ENCODE data around the gene SLC15A3.
A peak's percentile ranks its signal among the peaks of the same experiment; 100 is the strongest.

The SLC15A3 gene

DNA sequence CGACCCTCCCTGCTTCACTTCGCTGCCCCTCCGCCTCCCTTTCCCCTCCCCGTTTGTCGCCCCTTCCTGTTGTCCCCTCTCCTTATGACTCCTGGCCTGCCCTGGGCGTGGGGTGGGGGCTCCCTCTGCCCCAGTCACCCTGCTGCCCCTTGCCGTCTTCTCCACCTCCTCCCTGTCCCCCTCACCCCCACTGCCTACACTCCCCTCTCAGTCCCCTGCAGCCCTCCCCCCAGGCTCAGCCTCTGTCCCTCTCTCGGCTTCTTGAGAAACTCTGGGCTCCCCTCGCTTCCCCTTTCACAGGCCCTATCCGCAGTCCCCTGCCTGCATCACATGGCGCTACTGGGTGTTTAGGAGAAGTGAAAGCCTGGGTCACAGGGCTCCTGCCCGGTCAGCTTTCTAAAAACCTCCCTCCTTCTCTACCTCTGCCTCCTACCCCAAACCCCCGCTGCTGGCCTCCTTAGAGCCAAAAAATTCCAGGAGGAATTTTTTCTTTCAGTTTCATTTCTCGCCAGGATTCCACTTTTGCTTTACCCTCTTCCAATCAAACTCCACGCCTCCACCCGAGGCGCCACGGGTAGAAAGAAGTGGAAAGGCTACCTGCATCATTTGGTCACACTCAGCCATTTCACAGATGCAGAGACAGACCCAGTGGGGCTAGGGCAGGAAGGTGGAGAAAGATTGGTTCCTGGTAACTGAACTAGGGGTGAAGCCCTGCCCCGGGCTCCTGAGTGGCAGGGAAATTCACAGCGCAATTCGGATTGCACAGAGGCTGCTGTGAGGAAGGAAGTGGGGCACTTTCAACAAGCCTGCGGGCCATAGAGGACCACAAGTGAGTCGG lies at the start of gene SLC15A3:
SLC15A3 (minus strand) TSS at position 273 of the 838 bp plus-strand sequence. CDS start 625 bp downstream, outside the sequence.
- peak within 1 kb of the TSS; percentile 49 to 93 (median 86) for H3K27ac ChIP-seq
- H3K4me3 ChIP-seq, result peak within 1 kb of the TSS; percentile 20 to 45 (median 30)

DNA sequence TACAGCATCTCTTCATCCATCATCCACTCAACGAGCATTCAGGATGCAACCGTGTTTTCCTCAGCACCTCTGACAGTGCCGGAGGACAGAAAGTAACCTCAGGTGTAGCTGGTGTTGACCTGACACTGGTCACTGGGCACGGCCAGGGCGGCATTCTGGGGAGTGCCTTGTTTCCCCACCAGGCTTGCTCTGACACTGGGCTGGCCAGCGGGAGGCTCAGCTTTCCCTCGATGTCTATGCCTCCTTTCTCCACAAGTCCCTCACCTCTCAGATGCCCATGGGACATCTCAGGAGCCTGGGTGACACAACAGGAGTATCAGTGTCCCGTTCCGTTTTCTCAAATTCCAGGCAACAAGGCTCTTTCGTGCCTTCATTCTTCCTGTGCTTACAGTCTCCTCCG lies 48.5 kb upstream of the SLC15A3 start:
- Histone ChIP-seq H3K27ac (no peak overlapping the region), H3K4me3 (no peak overlapping the region)

DNA sequence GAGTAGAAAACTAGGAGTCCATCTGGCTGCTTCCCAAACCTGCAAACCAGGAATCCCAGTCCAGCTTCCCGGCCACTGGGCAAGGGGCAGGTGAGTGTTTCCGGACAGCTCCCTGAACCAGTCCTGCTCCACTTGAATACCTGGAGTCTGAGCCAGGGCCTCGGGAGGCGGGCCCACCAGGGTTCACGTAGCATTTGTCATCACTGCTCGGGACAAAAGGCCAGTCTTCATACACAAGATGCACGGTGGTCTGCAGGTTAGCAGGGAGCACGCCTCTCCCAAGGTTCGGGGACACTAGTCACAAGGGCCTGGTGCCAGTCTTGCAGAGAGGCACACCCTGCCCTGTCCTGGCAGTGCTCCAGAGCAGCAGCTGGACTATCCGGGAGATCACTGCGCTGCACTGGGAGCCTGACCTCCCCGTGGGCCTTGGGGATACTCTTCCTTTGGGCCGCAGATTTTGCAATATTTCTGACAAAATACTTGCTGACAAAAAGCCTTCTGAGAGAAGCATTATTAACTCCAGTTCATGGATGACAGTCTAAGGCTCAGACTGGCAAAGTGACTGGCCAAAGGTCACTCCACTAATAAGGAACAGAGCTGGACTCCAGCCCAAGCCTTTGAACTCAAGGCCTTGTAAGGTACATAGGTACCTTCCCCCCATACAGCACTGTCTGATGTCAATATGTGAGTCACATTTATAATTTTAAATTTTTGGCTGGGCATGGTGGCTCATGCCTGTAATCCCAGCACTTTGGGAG lies 44.6 kb upstream of the SLC15A3 start:
- Histone ChIP-seq H3K4me3 (no peak overlapping the region), H3K27ac (no peak overlapping the region)

DNA sequence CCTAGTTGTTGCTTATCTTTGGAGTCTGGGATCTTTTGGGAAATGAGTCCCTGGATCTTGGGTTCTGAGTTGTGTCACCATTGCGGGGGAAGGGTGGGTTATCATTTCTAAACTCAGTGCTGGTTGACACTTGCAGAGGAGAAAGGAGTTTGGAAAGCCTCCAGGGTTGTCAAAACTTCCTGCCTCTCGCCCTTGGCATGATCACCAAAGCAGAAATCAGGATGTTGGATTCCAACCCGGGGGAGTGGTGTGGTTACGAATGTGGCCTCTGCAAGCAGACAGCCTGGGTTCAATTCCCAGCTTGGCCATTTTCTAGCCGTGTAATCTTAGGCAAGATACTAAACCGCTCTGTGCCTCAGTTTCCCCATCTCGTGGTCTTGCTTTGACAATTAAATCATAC lies 43.8 kb upstream of the SLC15A3 start:
- H3K27ac ChIP-seq, result no peak overlapping the region
- no peak overlapping the region for H3K4me3 ChIP-seq

DNA sequence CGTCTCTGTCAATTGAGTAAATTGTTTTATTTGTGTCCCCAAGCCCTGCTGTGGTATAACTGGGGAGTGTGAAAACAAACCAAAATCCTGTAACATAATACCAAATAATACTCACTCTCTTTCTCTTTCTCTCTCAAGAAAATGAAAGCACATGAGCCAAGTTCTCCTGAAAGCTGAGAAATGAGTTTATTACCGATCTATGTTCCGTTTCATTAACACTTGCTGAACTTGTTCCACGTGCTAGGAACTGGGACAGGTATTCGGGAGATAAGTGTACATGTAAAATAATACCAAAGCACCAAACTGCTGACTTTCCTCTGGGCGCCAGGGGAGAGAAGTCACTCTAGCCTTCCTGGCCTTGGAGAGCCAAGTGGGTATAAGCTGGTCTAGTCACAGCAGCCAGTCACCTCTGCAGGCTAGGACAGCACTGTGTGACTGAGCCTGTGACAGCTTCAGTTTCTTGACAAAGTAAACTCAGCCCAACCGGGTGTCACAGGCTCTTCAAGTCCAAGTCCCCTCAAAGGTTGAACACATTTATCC lies 42.6 kb upstream of the SLC15A3 start:
- no peak overlapping the region for H3K4me3 ChIP-seq
- H3K27ac ChIP-seq, result no peak overlapping the region

DNA sequence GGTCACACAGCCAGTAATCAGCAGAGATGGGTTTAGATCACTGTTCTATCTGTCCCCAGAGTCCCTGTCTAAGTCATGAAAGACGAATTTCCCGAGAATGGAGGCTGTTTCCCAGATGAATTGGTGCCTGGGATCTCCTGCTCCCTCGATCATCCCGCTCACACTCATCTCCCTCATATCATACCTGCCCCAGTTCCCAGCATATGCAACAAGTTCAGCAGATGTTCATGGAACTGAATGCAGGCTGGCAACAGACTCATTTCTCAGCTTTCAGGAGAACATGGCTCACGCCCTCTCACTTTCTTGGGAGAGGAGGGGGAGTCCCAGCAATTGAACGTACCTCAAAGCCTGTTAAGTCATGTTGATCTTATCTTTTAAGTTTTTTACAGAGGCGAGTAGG lies 41.6 kb upstream of the SLC15A3 start:
- no peak overlapping the region for H3K27ac ChIP-seq
- no peak overlapping the region for H3K4me3 ChIP-seq

DNA sequence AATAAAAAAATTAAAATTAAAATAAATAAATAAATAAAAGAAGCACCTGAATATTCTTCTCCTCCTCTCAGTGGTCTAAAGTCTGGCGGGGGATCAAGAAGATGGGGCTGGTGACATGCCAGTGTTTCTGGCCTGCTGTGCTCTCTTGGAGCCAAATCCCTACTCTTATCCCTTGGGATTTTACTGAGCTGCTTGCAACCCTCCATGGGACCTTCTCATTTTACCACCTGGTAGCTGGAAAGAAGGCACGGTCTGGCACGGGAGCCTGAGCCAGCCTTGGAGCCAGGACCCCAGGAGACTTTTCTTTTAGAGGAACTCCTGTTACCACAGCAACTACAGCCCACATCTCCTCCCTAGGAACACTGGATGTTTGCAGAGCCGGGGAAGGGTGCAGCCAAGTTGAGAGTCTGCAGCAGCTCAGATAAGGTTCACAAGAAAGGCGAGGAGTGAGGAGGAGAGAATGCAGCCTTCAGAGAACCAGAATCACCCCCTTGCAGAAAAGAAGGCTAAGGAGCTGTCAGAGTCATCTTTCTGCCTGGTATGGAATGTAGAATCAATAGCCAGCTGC lies 41.0 kb upstream of the SLC15A3 start:
- H3K27ac ChIP-seq, result no peak overlapping the region
- H3K4me3 ChIP-seq, result no peak overlapping the region

DNA sequence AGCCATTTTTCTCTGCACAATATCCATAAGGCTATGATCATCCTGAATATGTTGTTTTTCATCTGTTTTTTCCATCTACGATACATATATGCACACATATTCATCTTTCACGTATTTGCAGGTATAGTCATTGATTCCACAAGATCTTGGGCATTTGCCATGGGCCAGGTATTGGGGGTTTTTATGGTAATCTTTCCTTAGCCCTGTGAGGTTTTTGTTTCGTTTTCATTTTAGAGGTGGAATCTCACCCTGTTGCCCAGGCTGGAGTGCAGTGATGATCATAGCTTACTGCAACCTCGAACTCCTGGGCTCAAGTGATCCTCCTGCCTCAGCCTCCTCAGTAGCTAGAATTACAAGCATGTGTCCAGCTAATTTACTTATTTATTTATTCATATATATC lies 39.5 kb upstream of the SLC15A3 start:
- no peak overlapping the region for H3K27ac ChIP-seq

DNA sequence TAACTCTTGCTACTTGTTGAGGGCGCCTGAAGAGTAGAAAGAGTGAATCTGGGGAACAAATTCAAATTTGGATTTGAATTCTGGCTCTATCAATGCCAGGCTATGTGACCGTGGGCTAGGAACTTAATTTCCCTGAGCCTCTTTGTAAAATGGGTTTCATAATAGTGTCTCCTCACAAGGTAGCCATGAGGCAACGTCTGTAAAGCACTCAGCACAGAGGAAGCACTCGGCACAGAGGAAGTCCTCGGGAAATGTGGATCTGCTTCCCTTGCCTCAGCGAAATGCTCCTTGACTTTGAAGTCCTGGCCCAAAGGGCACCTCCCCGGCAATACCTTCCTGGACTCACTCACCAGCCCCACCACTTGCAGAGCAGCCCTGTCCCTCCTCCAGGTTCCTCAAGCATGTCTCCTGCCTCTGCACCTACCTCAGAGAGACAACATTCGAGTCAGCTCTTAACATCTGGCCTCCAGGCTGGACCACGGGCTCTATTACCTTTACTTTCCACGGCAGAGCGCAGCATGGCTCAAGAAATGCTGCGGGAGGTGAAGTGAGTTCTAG lies 37.2 kb upstream of the SLC15A3 start:
- H3K27ac ChIP-seq, result peak overlapping the region in 3 of 21 experiments; percentile 22 to 70 (median 62)

More for the DNA sequence above, 39.5 kb upstream of the SLC15A3 start:
- no peak overlapping the region for H3K4me3 ChIP-seq

DNA sequence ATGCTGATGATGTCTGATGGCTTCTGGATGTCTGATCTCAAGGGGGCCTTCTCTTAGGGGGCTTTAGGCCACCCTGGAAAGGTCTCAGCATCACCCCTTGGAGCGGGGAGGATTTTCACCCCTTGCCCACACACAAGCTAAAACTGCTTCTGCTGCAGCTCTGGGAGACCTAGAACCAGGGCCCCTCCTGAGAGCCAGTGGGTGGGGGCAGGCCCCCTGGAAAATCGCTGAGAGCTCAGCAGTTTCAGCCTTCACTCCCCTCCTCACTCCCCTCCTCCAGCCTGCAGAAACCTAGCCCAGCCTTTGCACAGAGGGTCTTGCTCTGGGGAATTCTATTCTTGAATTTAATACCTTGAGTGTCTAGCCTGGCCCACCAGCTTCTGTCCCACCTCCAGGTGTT lies 36.7 kb upstream of the SLC15A3 start:
- H3K27ac ChIP-seq, result peak overlapping the region in 3 of 21 experiments; percentile 22 to 70 (median 62)
- H3K4me3 ChIP-seq, result no peak overlapping the region

More for the DNA sequence above, 37.2 kb upstream of the SLC15A3 start:
- H3K4me3 ChIP-seq, result no peak overlapping the region

DNA sequence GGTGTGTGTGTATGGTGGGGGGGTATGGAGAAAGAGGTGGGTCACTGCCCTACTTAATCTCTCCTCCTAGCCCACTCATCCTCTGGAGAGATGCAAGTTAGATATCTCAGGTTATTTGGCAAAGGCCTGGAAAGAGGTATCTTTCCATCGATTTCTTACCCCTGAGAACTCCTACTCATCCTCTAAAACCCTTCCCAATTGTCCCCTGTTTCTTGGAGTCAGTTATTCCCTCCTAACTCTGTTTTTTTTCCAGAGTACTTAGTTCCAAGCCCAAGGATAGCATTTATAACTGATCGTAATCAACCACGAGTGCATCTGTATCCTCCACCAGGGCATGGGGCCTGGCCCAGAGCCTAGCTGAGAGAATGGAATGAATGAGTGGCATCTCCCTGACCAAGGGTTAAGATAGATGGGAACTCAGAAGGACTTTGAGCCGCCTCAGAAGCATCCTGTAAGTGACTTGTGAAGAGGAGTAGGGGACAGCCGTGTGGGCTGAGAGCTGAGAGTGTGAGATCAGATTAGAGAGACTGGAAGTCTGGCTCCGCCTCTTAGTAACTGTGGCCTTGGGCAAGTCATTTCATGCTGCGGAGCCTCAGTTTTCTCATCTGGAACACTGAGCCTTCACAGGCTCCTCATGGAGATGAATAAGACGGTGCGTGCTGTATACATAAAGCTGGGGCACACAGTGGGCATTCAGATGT lies 35.8 kb upstream of the SLC15A3 start:
- Histone ChIP-seq H3K27ac (peak overlapping the region in 3 of 21 experiments; percentile 70 to 83 (median 70)), H3K4me3 (no peak overlapping the region)

DNA sequence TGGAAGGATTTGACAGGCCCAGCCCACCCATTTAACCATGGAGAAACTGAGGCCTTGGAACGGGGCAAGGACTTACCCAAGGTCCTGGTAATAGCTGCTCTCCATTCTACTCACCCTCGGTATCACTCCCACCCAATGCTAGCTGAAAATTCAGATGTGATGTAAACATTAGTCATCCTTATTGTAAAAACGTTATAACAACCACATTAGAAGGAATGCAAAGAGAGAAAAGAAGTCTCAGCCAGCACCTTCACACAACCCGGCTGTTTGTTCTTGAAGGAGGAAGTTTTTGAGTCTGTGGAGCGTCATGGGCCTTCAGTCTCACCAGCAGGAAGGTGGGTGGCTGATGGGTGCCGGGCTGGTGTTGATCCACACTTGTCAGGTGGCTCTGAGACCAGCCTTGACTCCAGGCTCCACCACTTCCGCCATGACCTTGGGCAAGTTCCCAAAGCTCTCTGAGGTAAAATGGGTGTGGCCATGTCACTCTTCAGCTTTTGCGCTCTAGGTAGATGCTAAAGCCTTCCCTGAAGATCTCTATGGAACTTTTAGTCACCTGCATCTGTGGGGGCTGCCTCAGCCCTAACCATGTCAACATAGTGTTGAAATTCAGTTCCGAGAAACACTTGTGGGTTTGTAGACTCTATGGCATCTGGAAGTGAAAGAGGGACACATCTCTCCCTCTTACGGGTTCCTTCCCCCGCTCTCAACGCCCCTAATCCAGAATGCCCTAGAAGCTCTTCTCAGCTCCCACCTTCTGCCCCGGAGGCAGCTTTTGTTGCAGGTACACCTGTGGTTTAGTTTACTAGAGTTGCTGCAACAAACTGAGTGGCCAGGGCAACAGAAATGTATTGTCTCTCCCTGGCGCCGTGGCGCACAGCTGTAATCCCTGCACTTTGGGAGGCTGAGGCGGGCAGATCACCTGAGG lies 34.3 kb upstream of the SLC15A3 start:
- Histone ChIP-seq H3K27ac (peak overlapping the region in 17 of 21 experiments; percentile 4 to 83 (median 45)), H3K4me3 (no peak overlapping the region)

DNA sequence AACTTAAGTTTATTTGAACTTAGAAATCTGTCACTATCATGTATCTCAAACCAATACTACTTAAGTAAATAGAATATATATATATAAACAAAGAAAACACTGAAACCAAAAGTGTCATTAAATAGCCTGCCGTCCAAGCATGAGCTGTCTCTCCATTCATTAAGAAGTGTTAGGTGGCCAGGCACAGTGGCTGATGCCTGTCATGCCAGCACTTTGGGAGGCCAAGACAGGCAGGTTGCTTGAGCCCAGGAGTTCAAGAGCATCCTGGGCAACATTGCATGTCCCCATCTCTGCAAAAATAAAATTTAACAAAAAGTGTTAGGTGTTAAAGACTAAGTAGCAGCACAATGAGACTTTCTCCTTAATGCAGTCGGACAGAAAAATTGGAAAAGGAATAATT lies 33.5 kb upstream of the SLC15A3 start:
- H3K27ac ChIP-seq, result peak overlapping the region in 13 of 21 experiments; percentile 0 to 83 (median 50)
- no peak overlapping the region for H3K4me3 ChIP-seq

DNA sequence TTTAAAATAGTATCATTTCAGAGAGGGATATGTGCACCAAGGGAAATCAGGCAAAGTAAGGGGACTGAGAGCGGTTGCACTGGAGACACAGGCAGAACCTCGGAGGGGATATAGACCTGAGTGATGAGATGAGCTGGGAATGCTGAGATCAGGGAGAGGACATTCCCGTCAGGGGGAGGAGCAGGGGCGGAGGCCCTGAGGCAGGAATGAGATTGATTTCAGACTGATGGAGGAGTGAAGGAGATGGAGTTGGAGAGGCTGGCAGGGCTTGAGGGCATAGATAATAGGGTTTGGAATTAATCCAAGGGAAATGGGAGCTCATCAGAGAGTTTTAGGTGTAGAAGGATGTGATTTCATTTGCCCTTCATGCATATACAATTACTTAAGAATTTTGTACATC lies 32.7 kb upstream of the SLC15A3 start:
- Histone ChIP-seq H3K4me3 (no peak overlapping the region), H3K27ac (peak overlapping the region in 2 of 21 experiments; percentile 66 to 67)

DNA sequence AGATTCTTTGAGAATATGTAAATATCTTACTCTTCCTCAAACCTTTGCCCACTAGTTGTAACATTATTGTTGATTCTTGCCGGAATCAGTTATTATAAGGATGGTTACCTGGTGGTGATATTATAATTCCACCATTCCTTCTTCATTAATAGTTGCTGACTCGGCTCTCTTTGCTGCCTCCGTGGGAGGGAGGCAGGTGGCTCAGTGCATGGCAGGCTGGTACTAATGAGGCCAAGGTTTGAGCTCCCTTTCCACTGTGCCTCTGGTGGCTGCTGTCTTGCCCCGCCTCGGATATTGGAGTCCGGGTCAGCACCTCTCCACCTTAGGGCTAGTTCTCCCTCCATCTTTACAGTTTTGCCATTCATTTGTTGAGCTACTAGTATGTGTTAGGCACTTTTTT lies 32.2 kb upstream of the SLC15A3 start:
- peak overlapping the region in 2 of 21 experiments; percentile 66 to 68 for H3K27ac ChIP-seq
- H3K4me3 ChIP-seq, result no peak overlapping the region

DNA sequence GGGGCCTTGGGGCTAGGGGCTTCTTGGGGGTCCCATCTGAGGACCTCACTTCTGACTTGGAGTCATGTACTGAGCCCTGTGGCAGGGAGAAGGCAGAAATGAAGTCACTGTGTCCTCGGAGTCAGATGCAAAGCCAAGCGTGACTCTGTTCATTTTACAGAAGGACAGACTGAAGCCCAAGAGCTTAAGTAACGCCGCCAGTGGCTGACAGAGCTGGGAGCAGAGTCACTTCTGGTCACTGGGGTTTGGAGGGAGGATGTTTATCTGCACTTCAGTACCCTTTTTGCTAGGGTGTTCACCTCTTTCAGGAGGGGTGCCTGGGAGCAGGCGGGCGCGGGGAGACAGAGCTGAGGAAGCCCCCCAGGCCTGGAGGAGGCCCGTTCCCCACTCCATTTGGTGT lies 30.2 kb upstream of the SLC15A3 start:
- H3K27ac ChIP-seq, result peak overlapping the region in 6 of 21 experiments; percentile 11 to 68 (median 33)

DNA sequence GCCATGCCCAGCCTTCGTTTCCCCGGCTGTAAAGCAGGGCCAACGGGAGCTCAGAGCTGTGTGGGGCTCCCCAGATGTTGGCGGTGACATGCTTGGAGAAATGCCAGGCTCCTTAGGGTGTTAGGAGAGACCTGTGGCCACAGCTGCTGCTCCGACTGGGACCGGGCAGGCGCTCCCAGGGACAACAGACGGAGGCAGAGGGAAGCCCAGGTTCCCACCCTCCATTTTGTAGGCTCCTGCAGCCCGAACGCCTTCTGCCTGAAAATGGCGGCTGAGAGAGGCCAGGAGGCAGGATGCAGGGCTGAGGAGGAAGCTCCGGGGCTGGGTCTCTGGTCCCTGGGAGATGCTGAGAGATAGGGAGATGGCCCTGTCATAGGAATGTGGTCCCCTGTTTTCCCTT lies 29.5 kb upstream of the SLC15A3 start:
- Histone ChIP-seq H3K27ac (peak overlapping the region in 4 of 21 experiments; percentile 11 to 68 (median 44)), H3K4me3 (no peak overlapping the region)

More for the DNA sequence above, 30.2 kb upstream of the SLC15A3 start:
- no peak overlapping the region for H3K4me3 ChIP-seq
